Smooth muscle cell (in vitro differentiated cells): ENCODE results near the gene OAF. TPM values are rescaled to one million over a fixed set of nuclear protein-coding genes. Genes with fewer than 3 reads are reported as not detected.
"Not testable (repeated sequence)": the region's sequence is repeated elsewhere in the genome, so short reads cannot be mapped to it uniquely, and the experiment has no call there.

ENCODE experiments used
- DNase-seq: peaks from one replicate; lab custom pipeline; 2025; ENCODE audit not compliant: unreplicated experiment; lab: John Stamatoyannopoulos, UW
- H2AFZ ChIP-seq: fragments of 200-600 bp; sonication (generic); 2 replicates; pipeline ENCODE4 v1.6.0; 2016; ENCODE audit warnings: antibody characterized with exemption, low read depth, mild to moderate bottlenecking
- H3F3A ChIP-seq: fragments of 200-600 bp; sonication (generic); 2 replicates; pipeline ENCODE4 v1.6.0; 2017; ENCODE audit warnings: antibody characterized with exemption, low read depth
- H3K27ac ChIP-seq: fragments of 200-600 bp; sonication (generic); 2 replicates; pipeline ENCODE4 v1.5.1; 2016; ENCODE audit warnings: low read depth, mild to moderate bottlenecking
- H3K27me3 ChIP-seq: fragments of 200-600 bp; sonication (generic); 2 replicates; pipeline ENCODE4 v1.6.1; 2016; ENCODE audit warnings: low read depth, mild to moderate bottlenecking
- H3K36me3 ChIP-seq: fragments of 200-600 bp; sonication (generic); 2 replicates; pipeline ENCODE4 v1.5.1; 2016; ENCODE audit warnings: low read depth
- H3K4me1 ChIP-seq: fragments of 200-600 bp; sonication (generic); 2 replicates; pipeline ENCODE4 v1.5.1; 2016; ENCODE audit warnings: low read depth
- H3K4me2 ChIP-seq: fragments of 200-600 bp; sonication (generic); 2 replicates; pipeline ENCODE4 v1.6.0; 2016; ENCODE audit warnings: mild to moderate bottlenecking
- H3K4me3 ChIP-seq: fragments of 200-600 bp; sonication (generic); 2 replicates; pipeline ENCODE4 v1.5.1; 2016; ENCODE audit warnings: mild to moderate bottlenecking
- H3K79me2 ChIP-seq: fragments of 200-600 bp; sonication (generic); 2 replicates; pipeline ENCODE4 v1.6.0; 2016; ENCODE audit warnings: low read depth, mild to moderate bottlenecking
- H3K9ac ChIP-seq: fragments of 200-600 bp; sonication (generic); 2 replicates; pipeline ENCODE4 v1.6.0; 2016; ENCODE audit warnings: low read depth
- H3K9me3 ChIP-seq: fragments of 200-600 bp; sonication (generic); replicated peaks from 2 replicates; pipeline ENCODE4 v1.5.1; 2016; ENCODE audit warnings: low read depth
- H4K20me1 ChIP-seq: fragments of 200-600 bp; sonication (generic); 2 replicates; pipeline ENCODE4 v1.6.0; 2016; ENCODE audit warnings: low read depth
- WGBS: methylation state at CpG from one replicate; pipeline ENCODE4 v1.1.7; 2016; ENCODE audit warnings: low lambda C conversion rate; 5-methylcytosine and 5-hydroxymethylcytosine counted together
- polyA plus RNA-seq: library from polyadenylated mRNA; unstranded; fragments of >200 nt; fragmentation: Nextera tagmentation; extraction: Ambion mirVana; gene quantifications from 2 replicates; pipeline ENCODE4 v1.2.1, GENCODE V29; 2016
- total RNA-seq: library from RNA; depleted of rRNA; stranded (reverse); fragments of >200 nt; gene quantifications from 2 replicates; pipeline ENCODE4 v1.2.3, GENCODE V29; 2014
- TF ChIP-seq, protein P1 (sequence below): fragments of 200-600 bp; sonication (generic); IDR thresholded peaks from 2 replicates; pipeline ENCODE4 v1.5.1; 2017; ENCODE audit warnings: borderline replicate concordance, mild to moderate bottlenecking, antibody characterized with exemption; ENCODE audit not compliant: insufficient read depth, poor library complexity, severe bottlenecking

Gene OAF
- total and polyA plus RNA-seq, 2 experiments from 2014 or later: 41.6 to 112 TPM

DNA sequence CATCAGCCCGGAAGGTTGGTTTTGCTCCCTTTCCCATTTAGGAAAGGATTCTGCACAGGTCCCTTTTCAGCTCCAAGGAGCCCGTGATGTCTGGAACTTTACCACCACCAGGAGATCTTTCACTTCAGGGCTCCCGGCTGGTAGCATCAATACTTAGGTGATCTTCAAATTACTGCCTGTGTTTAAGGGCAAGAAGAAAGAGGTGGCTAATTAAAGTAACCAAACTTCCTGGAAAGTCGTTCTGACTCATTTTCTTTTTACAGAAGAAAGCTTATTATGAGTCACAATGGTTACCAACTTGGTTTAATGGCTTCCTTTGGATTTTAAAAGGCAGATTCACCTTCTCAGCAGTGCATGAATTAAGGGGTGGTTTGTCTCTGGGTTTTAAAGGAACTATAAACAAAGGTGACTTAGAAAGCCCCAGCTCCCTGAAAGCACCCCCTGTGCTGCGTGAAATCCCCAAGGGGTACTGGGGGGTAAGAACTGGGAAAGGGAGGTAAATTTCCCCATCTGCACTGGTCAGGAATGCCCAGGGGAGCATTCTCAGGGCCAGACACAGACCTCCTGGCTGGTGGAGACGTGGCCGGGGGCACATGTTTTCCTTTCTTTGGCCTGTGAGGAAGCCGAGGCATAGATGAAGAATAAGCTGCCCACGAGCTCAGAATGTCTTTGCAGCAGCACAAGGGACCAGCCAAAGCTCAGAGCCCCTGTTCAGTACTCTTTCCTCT lies 37.9 kb downstream of the OAF start:
- WGBS: 32% methylated on average over 9 of the region's 9 CpGs
- H2AFZ ChIP-seq: no peak overlapping the region
- peaks cover 5% of the 10 kb centered on the region for H3K4me1 ChIP-seq
- H3F3A ChIP-seq: no peaks in the 10 kb centered on the region
- peak overlapping the region; percentile 42 for H3K27ac ChIP-seq
- no peaks in the 10 kb centered on the region for H3K9me3 ChIP-seq
- no peak for DNase-seq
- no peak overlapping the region for H3K9ac ChIP-seq
- H4K20me1 ChIP-seq: no peaks in the 10 kb centered on the region
- H3K79me2 ChIP-seq: no peaks in the 10 kb centered on the region
- TF ChIP-seq, protein P1, sequence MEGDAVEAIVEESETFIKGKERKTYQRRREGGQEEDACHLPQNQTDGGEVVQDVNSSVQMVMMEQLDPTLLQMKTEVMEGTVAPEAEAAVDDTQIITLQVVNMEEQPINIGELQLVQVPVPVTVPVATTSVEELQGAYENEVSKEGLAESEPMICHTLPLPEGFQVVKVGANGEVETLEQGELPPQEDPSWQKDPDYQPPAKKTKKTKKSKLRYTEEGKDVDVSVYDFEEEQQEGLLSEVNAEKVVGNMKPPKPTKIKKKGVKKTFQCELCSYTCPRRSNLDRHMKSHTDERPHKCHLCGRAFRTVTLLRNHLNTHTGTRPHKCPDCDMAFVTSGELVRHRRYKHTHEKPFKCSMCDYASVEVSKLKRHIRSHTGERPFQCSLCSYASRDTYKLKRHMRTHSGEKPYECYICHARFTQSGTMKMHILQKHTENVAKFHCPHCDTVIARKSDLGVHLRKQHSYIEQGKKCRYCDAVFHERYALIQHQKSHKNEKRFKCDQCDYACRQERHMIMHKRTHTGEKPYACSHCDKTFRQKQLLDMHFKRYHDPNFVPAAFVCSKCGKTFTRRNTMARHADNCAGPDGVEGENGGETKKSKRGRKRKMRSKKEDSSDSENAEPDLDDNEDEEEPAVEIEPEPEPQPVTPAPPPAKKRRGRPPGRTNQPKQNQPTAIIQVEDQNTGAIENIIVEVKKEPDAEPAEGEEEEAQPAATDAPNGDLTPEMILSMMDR: no peak
- peaks cover 19% of the 10 kb centered on the region for H3K27me3 ChIP-seq
- no peak overlapping the region for H3K4me3 ChIP-seq
- H3K4me2 ChIP-seq: peak overlapping the region; percentile 41
- no peaks in the 10 kb centered on the region for H3K36me3 ChIP-seq

DNA sequence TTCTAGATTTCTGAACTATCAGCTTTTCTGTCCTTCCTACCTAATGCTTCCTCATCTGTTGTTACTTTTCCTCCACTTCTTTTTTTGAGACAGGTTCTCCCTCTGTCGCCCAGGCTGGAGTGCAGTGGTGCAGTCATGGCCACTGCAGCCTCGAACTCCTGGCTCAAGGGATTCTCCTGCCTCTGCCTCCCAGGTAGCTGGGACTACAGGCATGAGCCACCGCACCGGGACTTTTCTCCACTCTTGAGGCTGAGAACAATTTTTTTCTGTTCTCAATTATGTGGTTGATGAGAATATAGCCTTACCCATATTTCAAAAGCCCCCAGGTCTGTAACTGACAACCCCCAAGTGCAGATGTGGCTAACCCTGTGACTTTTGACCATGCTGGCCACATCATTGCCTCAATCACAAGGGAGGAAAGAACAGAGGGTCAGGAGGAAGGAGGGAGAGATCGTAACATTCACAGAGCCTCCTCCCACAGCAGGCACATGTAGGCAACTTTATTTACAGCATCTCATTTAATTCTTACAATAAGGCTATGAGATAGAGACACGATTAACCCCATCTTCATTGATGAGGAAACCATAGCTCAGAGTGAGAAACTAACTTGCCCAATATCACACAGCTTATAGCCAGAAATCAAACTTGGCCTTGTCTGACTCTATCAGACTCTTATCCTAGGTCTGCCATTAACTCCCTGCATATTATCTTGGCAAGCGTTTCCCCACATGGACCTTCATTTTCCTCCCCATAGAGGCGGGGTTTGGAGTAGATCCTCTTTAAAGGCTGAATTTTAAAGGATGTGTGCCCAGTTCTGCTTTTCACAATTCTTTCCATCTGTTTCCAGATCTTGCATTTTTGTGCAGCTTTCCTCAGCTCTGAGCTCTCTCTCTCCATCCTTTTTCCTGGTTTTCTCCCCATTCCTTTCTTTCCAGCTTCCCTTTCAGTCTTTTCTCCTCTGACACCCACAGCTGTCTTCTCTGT lies 38.7 kb downstream of the OAF start:
- no peak for DNase-seq
- peaks cover 27% of the 10 kb centered on the region for H3K27me3 ChIP-seq
- peak overlapping the region; percentile 36 for H3K4me2 ChIP-seq

DNA sequence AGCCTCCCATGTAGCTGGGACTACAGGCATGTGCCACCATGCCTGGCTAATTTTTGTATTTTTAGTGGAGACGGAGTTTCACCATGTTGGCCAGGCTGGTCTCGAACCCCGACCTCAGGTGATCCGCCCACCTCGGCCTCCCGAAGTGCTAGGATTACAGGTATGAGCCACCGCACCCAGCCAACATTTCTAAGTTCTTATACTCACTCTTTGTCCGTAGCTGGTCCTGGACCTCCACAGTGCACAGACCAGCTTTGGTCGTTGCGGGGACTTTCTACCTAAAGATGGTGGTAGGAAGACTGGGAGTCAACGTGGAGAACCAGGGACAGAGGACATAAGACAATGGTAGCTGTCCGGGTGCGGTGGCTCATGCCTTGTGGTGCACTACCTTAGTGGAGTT lies 42.5 kb downstream of the OAF start:
- H3K4me3 ChIP-seq, H3F3A ChIP-seq, H3K27ac ChIP-seq, H3K79me2 ChIP-seq, H3K36me3 ChIP-seq, H3K9me3 ChIP-seq, DNase-seq, H4K20me1 ChIP-seq, H2AFZ ChIP-seq, H3K9ac ChIP-seq, H3K4me2 ChIP-seq: not testable (repeated sequence)
- peaks cover 34% of the 10 kb centered on the region for H3K27me3 ChIP-seq
- 97% methylated on average over 13 of the region's 13 CpGs for WGBS
- peaks cover 14% of the 10 kb centered on the region for H3K4me1 ChIP-seq

More for the DNA sequence above, 38.7 kb downstream of the OAF start:
- H3K9ac ChIP-seq: no peak overlapping the region
- no peaks in the 10 kb centered on the region for H3K36me3 ChIP-seq
- WGBS: 92% methylated on average over 8 of the region's 8 CpGs
- TF ChIP-seq, protein P1: no peak
- no peaks in the 10 kb centered on the region for H3F3A ChIP-seq
- H4K20me1 ChIP-seq: no peaks in the 10 kb centered on the region
- peaks cover 5% of the 10 kb centered on the region for H3K4me1 ChIP-seq
- H3K4me3 ChIP-seq: no peak overlapping the region
- H3K9me3 ChIP-seq: no peaks in the 10 kb centered on the region
- H2AFZ ChIP-seq: no peak overlapping the region
- peak overlapping the region; percentile 42 for H3K27ac ChIP-seq
- H3K79me2 ChIP-seq: no peaks in the 10 kb centered on the region

DNA sequence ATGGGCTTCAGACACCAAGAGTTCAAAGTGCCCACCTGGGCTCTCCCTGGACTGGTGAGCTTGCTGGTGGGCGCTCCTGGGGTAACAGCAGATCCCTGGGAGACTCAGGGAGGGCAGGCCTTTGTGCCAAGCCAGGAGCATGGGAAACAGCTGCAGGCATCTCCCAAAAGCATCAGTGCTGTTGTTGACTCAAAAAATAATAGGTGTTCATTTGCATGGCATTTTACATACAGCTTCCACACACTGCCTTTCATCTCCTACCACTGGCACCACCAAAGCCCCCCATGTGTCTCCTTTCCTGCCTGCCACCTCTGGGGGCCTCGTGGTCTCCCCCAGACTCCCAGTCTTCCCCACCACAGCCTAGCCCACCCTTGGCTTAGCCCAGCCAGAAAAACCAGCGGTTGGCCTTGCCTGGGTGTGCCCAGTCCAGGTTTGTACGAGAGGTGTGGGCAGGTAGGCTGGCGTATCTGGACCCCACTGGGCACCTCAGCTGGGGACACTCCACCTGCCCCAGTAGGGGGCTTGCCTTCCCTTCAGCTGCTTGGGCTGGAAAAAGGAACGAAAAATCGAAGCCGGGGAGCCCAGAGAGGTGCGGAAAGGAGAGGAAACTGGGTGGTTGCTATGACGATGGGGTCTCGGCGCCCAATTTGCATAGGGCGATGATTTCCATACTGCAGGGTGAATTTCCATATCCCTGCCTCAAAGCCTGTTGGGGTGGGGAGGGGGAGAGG lies 44.1 kb downstream of the OAF start:
- Histone ChIP-seq H3K4me1 (peaks cover 8% of the 10 kb centered on the region), H3K4me2 (no peak overlapping the region), H3F3A (no peaks in the 10 kb centered on the region), H3K9ac (no peak overlapping the region), H3K27ac (no peak overlapping the region), H4K20me1 (no peaks in the 10 kb centered on the region), H3K36me3 (no peaks in the 10 kb centered on the region), H3K27me3 (peaks cover 34% of the 10 kb centered on the region), H3K79me2 (no peaks in the 10 kb centered on the region), H3K9me3 (no peaks in the 10 kb centered on the region), H3K4me3 (no peak overlapping the region), H2AFZ (no peak overlapping the region)
- 22% methylated on average over 13 of the region's 13 CpGs for WGBS
- TF ChIP-seq, protein P1: no peak
- no peak for DNase-seq
